Fibroblast of the aortic adventitia (primary cell): ENCODE measurements around the gene ECHS1. TPM values are rescaled to one million over a fixed set of nuclear protein-coding genes. Genes with fewer than 3 reads are reported as not detected.

ENCODE experiments used
- DNase-seq: peaks from one replicate; pipeline ENCODE4 v3.0.0-alpha.2; 2010; ENCODE audit warnings: low read depth
- H3K4me3 ChIP-seq: 2 replicates; pipeline ENCODE4 v1.5.1; 2011; ENCODE audit warnings: low read depth, mild to moderate bottlenecking, control low read depth, low read length, moderate library complexity
- total RNA-seq: library from RNA; depleted of rRNA; stranded (reverse); fragments of >200 nt; gene quantifications from 2 replicates; pipeline ENCODE4 v1.2.3, GENCODE V29; 2012; ENCODE audit warnings: low replicate concordance
- TF ChIP-seq, protein P1 (sequence below): IDR thresholded peaks from 2 replicates; pipeline ENCODE4 v1.5.1; 2011; ENCODE audit warnings: mild to moderate bottlenecking, low read length, control low read depth, inconsistent platforms; ENCODE audit not compliant: insufficient read depth

The ECHS1 gene
- total RNA-seq, 1 donor, result 47.3 TPM

DNA sequence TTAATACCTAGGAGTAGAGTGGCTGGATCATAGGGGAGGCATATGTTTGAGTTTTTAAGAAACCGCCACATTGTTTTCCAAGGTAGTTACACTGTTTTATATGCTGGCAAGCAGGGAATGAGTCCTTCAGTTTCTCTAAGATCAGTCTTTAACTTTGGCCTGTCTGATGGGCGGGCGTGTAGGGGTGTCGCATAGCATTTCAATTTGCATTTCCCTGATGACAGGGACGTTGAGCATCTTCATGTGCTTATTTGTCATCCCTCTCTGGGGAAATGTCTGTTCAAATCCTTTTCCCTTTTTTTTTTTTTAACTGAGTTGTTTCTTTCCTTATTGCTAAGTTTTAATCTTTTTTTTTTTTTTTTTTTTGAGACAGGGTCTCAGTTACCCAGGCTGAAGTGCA, 30.6 kb upstream of the ECHS1 start:
- DNase-seq, result no peak
- no peak overlapping the region for H3K4me3 ChIP-seq
- TF ChIP-seq, protein P1, sequence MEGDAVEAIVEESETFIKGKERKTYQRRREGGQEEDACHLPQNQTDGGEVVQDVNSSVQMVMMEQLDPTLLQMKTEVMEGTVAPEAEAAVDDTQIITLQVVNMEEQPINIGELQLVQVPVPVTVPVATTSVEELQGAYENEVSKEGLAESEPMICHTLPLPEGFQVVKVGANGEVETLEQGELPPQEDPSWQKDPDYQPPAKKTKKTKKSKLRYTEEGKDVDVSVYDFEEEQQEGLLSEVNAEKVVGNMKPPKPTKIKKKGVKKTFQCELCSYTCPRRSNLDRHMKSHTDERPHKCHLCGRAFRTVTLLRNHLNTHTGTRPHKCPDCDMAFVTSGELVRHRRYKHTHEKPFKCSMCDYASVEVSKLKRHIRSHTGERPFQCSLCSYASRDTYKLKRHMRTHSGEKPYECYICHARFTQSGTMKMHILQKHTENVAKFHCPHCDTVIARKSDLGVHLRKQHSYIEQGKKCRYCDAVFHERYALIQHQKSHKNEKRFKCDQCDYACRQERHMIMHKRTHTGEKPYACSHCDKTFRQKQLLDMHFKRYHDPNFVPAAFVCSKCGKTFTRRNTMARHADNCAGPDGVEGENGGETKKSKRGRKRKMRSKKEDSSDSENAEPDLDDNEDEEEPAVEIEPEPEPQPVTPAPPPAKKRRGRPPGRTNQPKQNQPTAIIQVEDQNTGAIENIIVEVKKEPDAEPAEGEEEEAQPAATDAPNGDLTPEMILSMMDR, result no peak

DNA sequence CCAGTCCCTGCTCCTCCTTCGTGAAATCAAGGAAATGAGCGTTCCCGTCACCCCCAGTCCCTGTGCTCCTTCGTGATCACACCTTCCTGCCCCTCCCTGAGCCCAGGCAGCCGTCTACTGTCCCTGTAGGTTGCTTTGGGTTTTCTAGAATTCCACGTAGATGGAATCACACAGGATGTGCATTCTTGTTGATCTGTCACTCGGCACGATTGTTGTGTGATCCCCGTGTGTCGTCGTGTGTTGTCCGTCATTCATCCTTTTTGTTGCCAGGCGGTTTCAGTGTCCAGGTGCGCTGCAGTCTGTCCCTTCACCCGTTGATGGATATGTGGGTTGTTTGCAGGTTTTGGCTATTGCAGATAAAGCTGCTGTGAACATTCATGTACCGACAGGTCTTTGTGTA, 30.2 kb upstream of the ECHS1 start:
- no peak overlapping the region for H3K4me3 ChIP-seq
- TF ChIP-seq, protein P1, result no peak
- DNase-seq, result no peak

DNA sequence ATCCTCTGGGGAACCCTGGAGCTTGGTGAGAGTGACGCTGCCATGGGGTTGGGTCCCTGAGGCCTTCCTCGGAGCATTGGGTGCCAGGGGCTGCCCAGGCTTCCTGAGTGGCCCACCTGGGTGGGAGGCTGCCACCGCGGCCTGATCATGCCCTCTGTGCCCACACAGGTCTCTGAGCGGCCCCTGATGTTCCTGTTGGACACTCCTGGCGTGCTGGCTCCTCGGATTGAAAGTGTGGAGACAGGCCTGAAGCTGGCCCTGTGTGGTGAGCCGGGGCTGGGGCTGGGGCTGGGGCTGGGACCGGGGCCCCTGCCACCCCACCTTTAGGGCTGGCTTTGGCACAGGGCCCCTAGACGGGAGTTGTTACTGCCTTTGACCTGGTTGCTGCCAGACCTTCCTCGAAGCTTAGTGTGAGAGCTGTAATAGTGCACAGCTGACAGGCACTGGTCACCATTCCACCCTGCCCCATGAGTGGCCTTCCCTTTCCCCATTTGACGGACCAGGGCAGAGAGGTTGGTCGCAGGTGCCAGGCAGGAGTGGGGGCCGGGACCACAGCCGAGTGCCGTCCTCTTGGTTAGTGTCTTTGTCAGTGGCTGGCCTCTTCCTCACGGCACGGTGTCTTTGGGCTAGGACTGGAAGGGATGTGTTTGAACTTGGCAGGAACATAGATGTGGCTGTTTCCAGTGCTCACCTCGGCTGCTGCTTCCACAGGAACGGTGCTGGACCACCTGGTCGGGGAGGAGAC, 29.0 kb upstream of the ECHS1 start:
- DNase-seq, result no peak
- no peak overlapping the region for H3K4me3 ChIP-seq
- TF ChIP-seq, protein P1, result no peak

DNA sequence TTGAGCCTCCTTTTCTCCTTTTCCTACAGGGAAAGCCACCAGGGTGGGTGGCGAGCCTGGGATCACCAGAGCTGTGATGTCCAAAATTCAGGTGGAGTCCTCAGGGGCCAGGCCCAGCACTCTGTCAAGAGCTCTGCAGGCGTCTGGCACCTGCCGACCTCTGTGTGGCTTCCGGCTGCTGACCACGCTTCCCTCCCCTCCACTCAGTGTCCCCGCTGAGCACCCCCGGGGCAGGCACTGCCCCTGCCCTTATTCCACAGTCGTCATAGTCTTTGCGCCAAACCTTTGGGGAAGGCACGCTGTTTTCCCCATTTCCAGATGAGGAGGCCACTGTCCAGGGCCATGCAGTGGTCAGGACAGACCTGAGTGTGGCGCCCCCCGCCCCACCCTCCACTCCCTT, 28.3 kb upstream of the ECHS1 start:
- DNase-seq, result no peak
- TF ChIP-seq, protein P1, result no peak
- no peak overlapping the region for H3K4me3 ChIP-seq

DNA sequence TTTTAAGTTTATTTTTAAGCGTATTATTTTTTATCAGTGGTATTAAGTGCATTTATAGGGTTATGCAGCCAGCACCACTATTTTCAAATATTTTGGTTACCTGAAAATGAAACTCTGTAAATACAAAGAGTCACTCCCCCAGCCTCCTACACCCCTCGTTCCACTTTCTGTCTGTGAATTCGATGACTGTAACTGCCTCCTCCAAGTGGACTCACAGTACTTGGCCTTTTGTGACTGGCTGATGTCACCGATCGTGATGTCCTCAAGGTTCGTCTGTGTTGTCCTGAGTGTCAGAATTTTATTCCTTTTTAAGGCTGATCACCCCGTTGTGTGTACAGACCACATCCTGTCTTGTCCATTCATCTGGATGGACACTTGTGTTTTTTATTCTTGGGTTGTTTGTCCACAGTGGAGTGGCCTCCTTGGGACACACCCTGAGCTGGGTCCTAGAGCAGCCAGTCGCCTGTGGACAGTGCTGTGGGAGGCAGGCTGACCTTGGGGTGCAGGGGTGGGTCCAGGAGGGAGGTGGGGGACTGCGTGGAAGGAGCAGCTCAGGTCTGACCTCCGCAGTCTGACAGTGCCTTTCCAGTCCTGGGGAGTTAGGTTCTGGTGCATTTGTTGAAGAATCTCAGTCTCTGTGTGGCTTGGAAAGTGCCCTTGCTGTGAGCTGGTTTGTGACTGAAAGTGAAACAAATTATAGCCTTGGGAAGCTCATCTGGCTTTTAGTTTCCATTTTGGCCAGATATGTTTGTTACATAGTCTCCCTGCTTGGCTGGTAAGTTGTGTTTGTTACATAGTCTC, 27.7 kb upstream of the ECHS1 start:
- TF ChIP-seq, protein P1, result no peak
- no peak overlapping the region for H3K4me3 ChIP-seq
- DNase-seq, result no peak

DNA sequence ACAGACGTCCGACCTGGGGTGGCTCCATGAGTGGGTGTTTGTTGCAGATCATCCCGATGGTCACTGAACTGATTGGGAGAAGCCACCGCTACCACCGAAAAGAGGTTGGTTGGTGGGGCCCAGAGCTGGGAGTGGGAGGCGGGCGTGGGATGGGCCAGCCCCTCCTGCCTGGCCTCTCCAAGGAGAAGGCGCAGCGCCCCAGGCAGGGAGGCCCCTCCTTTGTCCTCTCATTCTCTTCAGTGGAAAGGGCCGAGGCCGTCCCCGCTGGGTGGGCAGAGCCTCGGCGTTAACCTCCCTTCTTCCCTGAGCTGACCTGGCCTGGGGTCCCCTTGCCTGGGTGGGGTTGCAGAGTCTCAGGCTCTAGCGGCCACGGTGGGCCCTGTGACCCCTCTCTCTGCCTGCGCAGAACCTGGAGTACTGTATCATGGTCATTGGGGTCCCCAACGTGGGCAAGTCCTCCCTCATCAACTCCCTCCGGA, 26.0 kb upstream of the ECHS1 start:
- no peak overlapping the region for H3K4me3 ChIP-seq
- TF ChIP-seq, protein P1, result no peak
- DNase-seq, result no peak
